ENCODE results near the gene TPX2. TPM values are rescaled to one million over a fixed set of nuclear protein-coding genes. Genes with fewer than 3 reads are reported as not detected.
A peak's percentile ranks its signal among the peaks of the same experiment; 100 is the strongest.
"Not testable (repeated sequence)": the region's sequence is repeated elsewhere in the genome, so short reads cannot be mapped to it uniquely, and the experiment has no call there.

Gene TPX2
- total RNA-seq, 1 experiment from 2014 or later = 222 TPM

- peak; percentile 61 for DNase-seq (ENCODE audit: low read depth)
Observed at GRCh38 chr20:31811796-31812728, 73.0 kb downstream of the TPX2 start.

GRCh38 chr20:31813611-31814010 is 74.5 kb downstream of the TPX2 start:
- no peak for DNase-seq (ENCODE audit: low read depth)

DNA sequence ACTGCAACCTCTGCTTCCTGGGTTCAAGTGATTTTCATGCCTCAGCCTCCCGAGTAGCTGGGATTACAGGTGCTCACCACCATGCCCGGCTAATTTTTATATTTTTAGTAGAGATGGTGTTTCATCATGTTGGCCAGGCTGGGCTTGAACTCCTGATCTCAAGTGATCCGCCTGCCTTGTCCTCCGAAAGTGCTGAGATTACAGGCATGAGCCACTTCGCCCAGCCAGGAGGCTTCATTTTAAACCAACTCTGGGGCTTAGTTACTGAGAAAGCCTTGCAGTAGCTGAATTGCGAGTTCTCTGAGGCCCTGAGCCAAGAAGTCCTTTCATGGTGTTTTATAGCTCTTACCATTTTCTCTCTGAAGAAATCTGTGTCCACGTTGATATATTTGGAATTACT is 75.1 kb downstream of the TPX2 start:
- DNase-seq (ENCODE audit: low read depth) = not testable (repeated sequence)

DNA sequence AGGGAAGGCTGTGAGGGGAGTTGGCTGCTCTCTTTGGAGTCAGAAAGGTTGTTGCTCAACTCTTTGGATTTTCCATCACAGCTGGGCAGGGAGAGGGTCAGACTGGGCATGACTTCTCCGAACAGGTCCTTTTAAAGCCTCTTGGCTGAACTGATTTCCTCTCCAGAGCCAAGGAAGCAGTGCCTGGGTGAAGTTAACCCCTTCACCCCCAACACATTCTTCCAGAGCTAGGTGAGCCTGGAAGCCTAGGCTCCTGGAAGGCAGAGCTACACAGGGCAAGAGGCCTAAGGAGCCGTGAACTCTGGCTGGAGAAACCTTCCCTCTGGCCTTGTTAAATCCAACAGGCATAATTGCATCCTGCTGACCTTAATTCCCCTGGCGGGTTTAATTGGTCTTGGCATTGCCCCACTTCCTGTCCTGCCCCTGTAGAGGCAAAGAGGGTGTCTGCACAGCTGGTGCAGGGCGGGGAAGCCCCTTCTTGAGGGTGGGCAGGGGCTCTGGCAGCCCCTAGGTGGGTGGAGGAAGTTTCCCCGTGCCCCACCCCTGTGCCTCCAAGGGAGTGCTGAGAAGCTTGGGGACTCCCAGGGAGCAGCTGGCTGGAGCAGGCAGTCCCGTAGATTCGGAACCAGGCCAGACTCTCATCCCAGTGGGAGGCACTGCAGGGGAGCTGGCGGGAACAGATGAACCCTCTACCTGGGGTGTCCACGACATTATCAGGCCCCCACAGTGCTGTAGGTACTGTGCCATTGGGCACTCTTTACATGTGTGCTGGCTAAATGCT is 76.5 kb downstream of the TPX2 start:
- DNase-seq (ENCODE audit: low read depth) = no peak

DNA sequence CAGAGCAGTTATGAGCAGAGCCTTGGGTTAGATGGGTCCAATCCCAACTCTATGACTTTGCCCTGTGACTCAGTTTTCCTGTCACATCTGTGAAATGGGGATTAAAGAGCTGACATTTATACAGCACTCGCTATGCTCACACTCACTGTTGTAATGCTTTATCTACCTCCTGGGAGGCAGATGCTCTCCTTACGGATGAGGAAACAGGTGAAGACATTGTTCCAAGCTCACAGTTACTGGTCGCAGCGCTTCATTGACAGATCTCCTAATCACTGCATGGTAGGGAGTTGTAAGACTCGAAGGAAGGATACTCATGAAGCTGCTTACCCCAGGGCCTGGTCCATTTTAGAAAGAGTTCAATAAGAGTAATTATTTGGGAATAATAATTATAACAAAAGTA is 77.1 kb downstream of the TPX2 start:
- DNase-seq (ENCODE audit: low read depth) = no peak

DNA sequence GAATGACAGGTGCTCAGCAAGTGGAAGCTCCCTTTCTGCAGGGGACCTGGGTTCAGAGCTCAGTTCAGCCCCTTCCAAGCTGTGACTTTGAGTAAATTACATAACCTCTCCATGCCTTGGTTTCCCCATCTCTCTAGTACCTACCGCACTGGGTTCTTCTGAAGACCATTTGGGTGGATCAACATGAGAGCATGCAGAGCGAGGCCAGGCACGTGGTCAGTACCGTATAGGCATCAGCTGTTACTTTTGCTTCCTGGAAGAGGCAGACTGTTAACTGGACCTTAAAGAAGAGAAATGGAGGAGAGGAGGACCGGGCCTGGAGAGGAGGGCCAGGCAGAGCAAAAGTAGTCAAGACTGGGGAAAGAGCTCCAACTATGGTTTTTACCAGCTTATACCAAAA is 78.4 kb downstream of the TPX2 start:
- DNase-seq (ENCODE audit: low read depth) = no peak

GRCh38 chr20:31818376-31818908 is 79.4 kb downstream of the TPX2 start:
- DNase-seq (ENCODE audit: low read depth) = no peak

GRCh38 chr20:31819083-31819784 is 80.1 kb downstream of the TPX2 start, which contains the start of gene MYLK2:
Gene MYLK2 (plus strand): TSS chr20:31819356. CDS start chr20:31819581, 225 bp downstream.
- no peak for DNase-seq (ENCODE audit: low read depth)

DNA sequence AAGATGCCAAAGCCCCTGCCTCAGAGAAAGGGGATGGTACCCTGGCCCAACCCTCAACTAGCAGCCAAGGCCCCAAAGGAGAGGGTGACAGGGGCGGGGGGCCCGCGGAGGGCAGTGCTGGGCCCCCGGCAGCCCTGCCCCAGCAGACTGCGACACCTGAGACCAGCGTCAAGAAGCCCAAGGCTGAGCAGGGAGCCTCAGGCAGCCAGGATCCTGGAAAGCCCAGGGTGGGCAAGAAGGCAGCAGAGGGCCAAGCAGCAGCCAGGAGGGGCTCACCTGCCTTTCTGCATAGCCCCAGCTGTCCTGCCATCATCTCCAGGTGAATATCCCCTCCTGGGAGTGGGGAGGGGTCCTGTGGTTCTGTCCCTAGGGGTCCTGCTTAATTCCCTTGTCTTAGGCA is 81.1 kb downstream of the TPX2 start:
- no peak for DNase-seq (ENCODE audit: low read depth)

DNA sequence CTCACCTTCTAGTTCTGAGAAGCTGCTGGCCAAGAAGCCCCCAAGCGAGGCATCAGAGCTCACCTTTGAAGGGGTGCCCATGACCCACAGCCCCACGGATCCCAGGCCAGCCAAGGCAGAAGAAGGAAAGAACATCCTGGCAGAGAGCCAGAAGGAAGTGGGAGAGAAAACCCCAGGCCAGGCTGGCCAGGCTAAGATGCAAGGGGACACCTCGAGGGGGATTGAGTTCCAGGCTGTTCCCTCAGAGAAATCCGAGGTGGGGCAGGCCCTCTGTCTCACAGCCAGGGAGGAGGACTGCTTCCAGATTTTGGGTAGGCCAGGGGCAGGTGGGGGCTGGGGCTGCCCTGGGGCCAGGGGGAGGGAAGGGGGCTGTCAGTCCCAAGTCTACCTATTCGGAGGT is 82.3 kb downstream of the TPX2 start:
- DNase-seq (ENCODE audit: low read depth) = no peak

DNA sequence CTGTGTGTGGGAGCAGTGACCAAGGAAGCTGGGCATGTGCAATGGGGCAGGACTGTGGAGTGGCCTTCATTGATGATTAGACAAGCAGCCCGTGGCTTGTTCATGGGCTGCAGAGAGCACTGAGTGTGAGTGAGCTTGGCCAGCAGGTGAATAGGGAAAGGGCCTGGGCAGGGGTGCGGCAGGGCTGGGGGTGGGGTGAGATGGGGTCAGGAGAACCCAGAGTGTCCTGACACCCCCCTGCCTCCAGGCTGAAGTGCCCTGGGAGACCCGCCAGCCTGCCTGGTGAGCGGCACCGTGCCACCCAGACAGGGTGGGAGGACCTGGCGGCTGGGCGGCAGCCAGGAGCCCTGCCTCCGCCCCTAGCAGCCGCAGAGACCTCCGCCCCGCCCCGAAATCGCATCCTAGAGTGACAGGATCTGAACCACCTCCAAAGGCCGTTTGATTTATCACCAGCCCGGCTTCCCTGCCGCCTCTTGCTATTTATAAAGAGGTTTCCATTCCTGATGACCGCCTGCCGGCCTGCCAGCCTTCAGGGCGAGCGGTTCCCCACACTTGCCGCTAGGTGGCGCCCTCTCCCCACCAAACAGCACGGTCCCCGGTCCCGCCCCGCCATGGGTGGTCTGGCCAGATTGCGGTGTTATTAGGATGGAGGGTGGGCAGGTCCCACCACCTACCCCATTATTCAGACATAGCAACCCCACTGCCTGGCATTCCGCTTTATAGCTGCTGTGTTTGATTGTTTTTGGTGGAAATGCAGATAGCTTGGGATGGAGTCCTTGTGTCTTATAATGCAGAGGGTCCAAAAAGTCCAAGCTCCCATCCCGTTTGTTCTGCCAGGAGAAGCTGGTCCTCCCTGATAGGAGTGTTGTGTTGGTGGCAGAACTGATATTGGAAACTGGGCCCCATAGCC is 83.6 kb downstream of the TPX2 start:
- DNase-seq (ENCODE audit: low read depth) = peak; percentile 82

DNA sequence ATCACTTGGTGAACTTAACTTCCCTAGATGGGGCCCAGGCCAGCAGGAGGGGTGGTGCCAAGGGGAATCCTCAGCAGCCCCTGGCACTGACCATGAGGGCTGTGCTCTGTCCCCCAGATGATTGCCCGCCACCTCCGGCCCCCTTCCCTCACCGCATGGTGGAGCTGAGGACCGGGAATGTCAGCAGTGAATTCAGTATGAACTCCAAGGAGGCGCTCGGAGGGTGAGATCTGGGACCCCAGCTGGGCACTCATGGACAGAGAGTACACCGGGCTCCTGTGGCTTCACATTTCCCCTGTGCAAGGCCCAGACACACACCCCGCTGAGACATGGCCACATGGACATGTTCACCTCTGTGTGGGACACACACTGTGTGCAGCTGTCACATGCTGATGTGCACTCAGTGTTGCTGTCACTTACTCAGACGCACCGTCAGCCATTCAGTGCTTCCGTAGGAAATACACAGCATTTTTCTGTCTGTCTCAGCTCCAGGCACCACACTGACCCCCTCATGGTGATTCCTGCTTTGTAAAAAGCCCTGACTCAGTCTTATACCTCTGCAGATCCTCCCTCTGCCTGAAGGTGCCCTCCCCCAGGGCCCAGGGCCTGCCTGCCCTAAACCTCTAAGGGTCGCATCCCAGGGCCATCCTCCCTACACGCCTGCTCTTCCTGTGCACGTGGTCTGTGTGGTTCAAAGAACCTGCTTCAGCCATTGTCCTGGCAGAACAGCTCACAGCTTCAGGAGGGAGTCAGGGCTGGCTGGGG is 84.5 kb downstream of the TPX2 start:
- no peak for DNase-seq (ENCODE audit: low read depth)

GRCh38 chr20:31824125-31824485 is 85.0 kb downstream of the TPX2 start:
- DNase-seq (ENCODE audit: low read depth) = no peak

DNA sequence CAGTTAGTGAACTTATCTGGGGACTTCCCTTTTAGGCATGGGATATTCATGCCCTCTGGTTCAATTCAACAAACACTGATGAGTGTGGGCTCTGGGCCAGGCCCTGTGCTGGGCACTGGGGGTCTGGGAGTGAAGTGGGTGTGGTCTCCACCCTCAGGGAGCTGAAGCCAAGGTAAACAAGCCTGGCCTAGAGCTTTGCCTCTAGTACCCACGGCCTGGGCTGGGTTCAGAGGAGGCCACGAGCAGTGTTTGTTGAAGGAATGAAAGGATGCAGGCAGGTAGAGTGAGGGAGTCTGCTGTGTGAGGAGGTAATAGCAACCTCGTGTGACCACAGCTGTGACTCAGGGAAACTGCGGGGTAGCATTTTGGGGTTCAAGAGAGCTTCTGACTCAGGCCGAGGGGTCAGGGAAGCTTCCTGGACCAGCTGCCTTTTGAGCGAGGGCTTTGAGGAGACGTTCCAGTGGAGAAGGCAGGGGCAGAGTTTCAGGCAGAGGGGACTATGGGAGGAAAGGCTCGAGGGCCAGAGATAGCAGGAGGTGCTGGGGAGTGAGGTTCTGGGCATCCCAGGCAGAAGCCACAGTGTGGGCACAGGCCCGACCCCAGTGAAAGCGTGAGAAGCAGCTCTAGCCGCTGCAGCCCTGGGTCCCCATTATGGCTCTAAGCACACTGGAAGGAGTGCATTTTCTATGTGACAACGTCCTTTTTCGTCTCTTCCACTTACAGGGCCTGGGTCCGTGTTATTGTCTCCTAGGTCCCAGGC is 85.6 kb downstream of the TPX2 start:
- no peak for DNase-seq (ENCODE audit: low read depth)

DNA sequence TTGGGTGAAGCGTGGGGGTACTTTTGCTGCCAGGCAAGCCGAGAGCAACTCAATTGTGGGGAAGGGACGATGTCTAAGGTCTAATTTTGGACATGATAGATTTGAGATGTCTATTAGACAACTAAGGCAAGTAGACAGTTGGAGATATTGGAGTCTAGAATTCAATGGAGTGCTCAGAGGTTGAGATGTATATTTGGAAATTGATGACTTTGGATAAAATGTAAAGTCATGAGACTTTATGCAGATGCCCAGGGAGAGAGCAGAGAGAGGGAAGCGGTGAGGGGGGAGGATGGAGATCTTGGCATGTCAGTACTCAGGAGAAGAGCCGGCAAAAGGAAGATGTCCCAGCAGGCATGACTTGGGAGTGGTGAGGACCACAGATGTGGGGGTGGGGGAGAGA is 87.0 kb downstream of the TPX2 start:
- no peak for DNase-seq (ENCODE audit: low read depth)

DNA sequence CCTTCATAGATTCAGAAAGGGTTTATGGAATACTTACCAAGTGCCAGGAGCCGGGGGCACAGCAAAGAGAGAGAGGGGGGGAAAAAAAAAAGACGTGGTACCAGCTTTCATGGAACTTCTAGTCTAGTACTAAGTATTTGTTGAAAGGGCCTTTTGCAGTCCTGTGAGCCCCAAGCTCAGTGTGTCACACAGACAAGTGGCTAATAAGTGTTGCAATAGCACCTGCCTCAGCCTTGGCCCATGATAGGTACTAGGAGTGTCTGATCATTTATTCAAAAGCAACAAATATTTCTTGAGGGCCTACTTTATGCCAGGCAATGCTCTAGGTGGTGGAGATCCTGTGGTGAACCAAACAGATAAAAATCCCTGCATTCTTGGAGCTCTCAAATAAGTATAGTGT is 88.0 kb downstream of the TPX2 start:
- no peak for DNase-seq (ENCODE audit: low read depth)

DNA sequence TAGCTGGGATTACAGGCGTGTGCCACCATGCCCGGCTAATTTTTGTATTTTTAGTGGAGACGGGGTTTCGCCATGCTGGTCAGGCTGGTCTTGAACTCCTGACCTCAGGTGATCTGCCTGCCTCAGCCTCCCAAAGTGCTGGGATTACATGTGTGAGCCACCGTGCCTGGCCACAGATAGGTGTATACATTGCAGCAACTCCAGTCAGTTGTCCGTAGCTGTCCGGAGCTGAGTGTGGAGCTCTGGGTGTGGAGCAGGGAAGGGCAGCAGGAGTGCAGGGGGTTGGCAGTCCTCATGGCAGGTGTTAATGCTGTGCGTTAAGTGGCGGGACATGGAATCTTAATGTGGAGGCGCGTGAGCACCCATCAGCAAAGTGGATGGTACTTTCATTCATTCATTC is 88.9 kb downstream of the TPX2 start:
- DNase-seq (ENCODE audit: low read depth) = not testable (repeated sequence)

GRCh38 chr20:31829731-31830130 is 90.6 kb downstream of the TPX2 start:
- DNase-seq (ENCODE audit: low read depth) = no peak

GRCh38 chr20:31830406-31830981 is 91.4 kb downstream of the TPX2 start:
- DNase-seq (ENCODE audit: low read depth) = no peak
